Measurements from ENCODE around the gene DCXR.

The DCXR gene

DNA sequence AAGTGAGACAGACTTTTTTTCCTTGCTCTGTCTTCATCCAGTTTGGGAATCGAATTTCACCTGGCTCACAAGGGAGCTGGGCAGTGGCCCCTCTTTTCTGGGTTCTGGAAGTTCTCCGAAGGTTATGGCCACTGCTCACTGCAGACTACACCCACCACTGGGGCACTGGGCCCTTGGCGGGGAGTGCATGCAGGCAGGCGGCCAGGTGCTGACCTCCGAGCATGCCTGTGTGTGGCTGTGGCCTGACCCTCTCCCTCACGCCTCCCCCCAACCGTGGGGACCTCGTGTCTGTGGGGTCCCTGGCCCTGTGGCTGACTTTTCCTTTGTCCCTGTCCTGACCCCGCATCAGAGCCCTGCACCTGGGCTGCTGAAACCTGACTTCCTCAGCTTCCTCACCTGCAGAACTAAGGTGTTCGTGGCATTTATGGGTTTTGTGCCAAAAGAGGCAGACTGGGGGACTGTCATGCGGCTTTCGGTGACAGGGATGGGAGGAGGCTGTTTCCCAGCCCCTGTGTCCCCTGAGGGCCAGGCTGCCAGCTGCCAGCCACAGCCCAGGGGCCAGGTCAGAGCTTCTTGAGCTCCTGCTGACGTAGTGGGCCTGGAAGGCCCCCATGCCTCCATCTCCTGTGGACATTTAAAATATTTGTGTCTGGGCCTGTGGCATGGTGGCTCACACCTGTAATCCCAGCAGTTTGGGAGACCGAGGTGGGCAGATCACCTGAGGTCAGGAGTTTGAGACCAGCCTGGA is 38.6 kb downstream of the DCXR start:
- no peak for DNase-seq (ENCODE audit: low spot score)

DNA sequence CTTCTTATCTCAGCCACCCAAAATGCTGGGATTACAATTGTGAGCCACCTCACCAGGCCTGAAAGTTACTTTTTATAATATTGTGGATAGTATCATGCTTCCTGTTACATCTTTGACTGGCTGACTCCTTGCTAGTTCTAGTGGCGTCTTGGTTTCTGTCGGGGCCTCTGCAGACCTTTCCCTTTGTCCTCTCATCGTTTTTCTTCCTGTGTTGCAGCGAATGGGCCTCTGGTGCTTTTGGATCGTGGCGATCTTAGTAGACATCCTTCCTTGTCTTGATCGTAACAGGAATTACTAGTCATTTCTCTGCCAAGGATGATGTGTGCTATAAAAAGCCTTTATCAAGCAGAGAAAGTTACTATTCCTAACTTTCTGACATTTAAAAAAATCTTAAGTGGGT is 39.3 kb downstream of the DCXR start:
- DNase-seq (ENCODE audit: low spot score) = no peak

DNA sequence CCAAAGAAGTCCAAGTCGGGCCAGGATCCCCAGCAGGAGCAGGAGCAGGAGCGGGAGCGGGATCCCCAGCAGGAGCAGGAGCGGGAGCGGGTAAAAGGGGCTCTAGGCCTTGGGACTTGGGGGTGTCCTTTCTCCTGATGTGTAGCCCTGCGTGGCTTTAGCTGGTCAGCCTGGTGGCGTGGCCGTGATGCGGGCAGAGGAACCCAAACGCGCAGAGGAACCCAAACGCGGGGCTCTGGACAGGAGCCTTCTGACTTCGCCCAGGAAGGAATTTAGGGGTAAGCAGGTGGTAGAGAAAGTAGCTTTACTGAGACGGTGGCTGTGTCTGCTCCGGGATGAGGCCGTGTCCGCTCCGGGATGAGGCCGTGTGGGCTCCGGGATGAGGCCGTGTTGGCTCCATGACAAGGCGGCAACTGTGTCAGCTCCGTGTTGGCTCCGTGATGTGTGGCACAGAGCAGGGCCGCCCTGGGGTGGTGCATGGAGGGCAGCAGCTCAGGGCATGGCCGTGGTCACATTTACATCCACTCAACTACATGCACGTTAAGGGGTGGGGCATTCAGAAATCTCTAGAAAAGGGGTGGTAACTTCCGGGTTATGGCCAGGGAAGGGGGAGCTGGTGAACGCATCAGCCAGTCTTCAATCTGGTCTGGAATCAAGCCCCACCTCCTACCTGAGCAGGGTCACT is 40.6 kb downstream of the DCXR start:
- no peak for DNase-seq (ENCODE audit: low spot score)

DNA sequence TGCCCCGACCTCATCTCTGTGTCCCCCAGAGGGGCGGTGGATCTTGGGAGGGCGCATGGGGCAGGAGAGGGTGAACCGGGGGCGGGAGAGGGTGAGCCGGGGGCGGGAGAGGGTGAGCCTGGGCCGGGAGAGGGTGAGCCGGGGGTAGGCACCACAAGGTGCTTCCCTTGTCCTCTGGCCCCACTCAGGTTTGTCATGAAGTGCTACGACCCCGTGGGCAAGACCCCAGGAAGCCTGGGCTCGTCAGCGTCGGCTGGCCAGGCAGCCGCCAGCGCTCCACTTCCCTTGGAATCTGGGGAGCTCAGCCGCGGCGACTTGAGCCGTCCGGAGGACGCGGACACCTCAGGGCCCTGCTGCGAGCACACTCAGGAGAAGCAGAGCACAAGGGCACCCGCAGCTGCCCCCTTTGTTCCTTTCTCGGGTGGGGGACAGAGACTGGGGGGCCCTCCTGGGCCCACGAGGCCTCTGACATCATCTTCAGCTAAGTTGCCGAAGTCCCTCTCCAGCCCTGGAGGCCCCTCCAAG is 41.2 kb downstream of the DCXR start:
- no peak for DNase-seq (ENCODE audit: low spot score)

DNA sequence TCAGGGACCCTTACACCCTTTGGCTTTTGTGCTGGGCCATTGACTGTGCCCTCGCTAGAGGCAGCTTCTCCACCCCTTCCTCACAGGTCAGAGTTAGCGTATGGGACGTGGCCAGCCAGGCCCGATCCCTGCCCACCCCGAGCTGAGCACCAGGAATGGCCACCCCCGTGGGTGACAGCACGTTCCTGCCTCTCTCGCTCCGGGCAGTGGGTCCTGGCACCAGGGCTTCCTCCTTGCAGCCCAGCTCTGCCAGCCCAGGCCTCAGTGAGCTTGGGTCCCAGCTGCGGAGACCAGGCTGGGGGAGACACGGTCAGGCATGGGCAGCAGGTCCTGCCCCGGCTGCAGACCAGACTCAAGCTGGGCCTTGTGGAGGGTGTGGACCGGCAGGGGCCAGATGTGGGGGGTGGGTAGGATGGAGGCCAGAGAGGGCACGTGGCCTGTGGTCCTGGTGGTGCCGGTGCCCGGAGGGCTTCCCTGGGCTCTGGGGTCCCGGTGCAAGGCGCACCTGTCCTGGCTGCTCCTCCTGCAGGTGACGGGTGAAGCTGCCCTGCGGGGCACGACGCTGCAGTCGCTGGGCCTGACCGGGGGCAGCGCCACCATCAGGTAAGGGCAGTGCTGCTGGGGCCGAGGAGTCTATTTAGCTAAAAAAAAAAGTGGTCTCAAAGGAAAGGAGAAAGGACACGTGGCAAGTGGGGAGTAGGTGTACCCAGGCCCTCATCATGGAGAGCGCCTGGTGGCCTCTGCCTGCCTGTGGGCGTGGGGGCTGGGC is 41.9 kb downstream of the DCXR start:
- DNase-seq (ENCODE audit: low spot score) = no peak

DNA sequence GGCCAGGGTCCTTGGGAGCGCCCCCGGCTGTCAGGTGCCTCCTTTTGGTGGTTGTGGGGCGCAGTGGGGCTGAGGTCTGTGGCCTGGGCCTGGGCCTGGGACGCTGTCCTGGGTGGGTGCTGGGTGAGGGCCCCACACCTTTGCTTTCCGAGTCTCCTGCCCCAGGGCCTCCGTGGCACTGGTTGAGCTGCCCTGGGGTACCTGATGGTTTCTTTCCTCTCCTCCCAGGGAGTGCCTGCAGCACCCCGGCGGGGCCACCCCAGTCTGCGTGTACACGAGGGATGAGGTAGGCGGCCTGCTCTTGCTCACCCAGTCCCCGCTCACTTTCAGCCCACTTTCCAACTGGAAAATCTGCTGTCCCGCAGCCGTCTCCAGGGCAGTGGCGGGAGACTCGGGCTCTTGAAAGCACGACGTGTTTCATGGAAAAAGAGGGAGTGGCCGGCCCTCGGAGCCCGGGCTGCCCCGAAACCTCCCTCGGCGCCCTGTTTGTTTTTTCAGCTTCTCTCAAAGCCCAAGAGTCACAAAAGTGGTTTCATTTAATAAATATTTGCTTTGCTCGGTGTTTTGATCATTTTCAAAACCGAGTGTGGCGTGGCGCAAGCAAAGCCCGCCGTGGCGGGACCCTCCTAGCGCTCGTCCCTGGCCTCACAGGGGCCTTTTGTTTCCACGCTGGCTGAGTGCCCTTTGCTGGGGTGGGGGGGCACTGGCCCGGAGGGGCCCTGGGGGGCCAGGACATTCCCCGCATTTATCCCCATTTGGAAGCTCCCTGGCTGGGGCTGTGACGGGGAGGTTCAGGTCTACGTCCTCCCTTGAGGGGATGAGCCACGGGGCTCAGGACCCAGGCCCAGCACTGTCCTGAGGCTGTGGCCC is 42.7 kb downstream of the DCXR start:
- DNase-seq (ENCODE audit: low spot score) = no peak

DNA sequence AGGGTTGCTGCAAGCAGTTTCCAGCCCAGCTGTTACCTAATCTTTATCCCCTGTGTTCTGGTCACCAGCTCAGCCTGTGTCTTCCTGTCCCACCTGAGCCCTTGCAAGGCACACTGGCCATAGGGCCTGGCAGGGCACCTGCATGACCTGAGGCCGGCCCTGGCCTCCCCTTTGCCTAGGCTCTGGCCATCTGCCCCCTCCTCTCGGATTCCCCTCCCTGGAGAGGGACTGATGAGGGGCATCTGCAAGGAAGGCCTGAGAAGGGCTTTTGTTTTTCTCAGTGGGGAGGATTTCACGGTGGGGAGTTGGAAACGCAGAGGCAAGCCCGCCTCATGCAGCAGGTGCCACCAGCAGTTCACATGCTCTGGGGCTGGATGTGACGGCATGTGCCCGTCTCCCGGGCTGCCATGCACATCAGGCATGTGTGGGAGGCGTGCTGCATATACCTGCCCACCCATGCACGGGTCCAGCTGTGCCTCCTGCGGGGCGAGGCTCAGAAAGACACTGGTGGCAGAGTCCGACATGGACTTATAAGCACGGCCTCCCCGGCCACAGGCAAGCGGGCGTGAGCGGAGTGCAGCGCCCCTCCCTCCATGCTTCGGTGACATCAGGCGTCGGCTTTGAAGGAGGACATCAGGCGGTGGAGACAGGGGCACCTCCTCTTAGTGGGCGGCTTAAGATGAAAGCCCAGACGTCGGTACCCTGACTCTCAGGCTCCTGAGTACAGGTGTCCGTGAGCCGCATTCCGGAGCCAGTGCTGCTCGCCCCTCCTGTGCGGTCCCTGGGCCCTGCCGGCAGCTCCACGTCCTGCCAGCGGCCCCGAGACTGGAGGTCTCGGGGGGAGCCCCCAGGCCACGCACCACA is 43.5 kb downstream of the DCXR start:
- DNase-seq (ENCODE audit: low spot score) = no peak

DNA sequence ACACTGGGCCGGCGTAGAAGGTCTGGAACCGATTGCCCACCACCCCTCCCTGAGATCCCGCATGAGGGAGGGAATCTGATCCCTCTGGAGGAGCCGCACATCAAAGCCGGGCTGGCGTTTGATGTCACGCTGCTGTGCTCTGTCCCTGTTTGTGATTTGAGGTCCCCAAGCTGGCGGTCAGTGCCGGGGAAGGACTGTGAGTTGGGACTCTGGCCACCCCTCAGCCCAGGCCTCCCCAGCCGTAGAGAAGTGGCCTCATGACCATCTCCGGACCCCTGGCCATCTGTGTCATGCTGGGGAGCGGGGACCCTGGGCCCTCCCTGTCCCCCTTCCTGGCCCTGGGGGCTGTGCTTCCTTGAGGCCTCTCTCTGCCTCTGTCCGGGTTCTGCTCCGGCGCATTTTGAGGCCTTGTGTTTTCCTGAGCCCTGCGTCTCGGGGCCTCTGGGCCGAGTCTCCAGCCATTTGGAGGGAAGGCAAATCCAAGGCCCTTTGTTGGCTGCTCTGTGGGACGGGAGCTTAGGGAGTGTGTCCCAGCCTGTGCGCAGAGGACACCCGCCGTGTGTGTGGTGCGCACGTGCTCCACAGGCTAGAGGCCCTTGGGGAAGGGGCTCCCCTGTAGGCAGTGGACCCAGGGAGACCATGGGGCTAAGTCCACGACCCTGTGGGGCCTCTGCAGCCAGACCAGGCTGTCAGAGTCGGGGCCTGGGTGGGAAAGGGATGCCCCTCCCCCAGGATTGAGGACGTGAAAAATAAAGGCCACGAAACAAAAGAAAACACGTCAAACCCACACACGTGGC is 45.0 kb downstream of the DCXR start:
- DNase-seq (ENCODE audit: low spot score) = no peak

DNA sequence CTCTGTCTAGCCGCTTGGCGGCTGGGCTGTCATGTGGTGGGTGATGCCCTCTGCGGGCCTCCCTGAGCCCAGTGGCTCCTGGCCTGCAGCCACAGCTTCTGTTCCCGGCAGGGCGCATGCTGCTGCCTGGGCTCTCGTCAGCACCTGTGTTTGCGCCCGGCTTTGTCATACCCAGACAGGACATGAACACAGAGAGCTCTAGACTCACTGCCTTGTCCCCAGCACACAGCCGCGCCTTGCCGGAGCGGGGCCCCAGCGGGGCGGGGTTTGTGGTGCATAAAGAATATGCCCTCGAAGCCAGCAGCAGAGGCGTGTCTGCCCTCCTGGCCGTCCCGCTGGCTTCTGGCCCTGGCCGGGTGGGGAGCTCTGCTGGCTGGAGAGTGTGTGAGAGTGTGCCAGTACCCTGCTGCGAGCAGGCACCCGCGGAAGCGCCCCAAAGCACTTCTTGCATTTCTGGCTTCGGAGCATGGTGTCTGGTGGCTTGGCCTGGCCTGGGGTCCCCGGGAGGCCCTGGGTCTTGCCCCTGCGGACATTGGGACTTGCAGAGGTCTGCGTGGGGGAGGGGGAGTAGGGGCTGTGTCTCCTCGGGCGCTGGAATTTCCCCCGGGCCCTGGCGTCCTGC is 45.7 kb downstream of the DCXR start:
- no peak for DNase-seq (ENCODE audit: low spot score)

DNA sequence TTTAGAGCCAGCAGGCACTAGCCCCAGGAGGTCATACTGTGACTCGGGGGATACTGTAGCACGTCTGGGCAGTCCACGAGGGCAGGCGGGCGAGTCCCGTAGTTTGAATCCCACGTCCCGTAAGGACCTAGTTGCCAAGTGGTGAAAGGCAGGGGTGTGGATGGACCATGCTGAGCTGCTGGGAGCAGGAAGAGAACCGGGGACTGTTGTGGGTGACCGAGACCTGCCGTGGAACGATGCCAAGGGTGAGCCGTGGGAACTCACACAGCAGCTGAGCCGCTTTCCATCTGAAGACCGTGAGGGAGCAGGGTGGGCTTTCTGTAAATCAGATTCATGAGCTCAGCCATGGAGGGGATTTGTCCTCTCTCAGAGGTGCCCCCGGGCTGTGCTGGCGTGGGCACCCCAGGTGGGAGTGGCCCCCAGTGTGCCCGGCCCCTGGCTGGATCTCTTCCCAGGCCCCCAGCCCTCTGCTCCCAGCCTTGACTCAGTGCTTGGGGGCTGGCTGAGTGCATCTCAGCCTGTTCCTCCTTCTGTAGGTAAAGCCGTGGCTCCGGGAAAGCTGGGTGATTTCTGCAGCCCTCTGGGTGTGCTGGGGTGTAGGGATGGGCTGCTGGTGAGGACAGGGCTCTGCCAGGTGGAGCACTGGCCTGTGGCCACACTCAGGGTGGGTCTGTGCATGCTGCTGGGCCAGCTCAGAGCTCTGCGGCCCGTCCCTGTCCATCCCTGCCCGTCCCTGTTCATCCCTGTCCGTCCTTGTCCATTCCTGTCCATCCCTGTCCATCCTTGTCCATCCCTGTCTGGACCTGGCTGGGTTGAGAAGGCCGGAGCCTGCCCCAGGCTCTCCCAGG is 46.4 kb downstream of the DCXR start:
- DNase-seq (ENCODE audit: low spot score) = no peak

DNA sequence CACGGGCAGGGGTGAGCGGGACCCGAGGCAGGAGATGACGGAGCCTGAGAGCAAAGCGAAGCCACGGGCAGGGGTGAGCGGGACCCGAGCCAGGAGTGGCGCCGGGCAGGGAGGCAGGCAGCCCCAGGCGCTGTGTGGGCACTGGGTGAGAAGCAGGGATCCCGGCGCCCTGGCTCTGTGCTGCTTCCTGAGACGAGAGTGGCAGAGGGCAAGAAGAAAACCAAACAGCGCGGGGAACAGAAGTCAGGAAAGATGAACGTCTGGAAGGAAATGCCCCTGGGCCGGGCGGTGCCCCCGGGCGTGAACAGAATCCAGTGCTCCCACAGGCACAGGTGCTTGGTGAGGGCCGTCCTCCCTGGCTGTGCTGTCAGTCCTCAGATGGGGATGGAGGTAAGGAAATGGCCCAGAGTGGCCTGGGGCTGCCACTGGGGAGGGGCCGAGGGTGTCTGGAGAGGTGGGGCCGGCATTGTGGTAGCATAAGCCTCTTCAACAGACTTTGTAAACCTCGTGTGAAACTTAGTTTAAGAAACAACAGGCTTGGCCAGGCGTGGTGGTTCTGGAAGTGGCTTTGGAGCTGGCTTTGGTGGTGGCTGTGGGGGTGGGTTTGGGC is 50.2 kb downstream of the DCXR start:
- no peak for DNase-seq (ENCODE audit: low spot score)

DNA sequence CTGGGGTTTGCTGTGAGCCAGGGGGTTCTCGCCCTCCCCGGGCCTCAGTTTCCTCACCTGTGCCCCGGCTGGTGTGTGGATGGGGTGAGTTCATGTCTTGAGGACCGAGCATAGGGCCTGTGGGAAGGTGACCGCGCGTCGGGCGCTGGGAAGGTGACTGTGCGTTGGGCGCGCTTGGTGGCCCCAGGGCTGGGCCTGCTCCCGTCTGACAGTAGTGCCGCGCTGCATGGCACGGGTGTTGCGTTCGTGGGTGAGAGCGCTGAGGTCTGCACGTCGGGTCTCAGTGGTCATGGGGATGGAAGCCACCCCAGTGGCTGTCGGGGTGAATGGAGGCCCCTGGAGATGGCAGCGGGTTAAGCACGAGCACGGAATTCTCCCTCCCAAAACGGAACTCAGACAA is 50.9 kb downstream of the DCXR start:
- DNase-seq (ENCODE audit: low spot score) = no peak
